ENCODE measurements around the gene PRKAA1. TPM values are rescaled to one million over a fixed set of nuclear protein-coding genes. Genes with fewer than 3 reads are reported as not detected.

PRKAA1 gene
- total and polyA plus RNA-seq, 8 donors = 17.5 to 42.9 (median 30.6) TPM

GRCh38 chr5:40778133-40778532, 20.0 kb downstream of the PRKAA1 start:
- DNase-seq = no peak
- H3K27me3 ChIP-seq = no peaks in the 10 kb centered on the region
- H3K36me3 ChIP-seq = no peaks in the 10 kb centered on the region
- 94 to 97% methylated on average over 1 of the region's 1 CpG for WGBS, 2 donors
- ATAC-seq = no peak
- FAIRE-seq = no peak
- no peaks in the 10 kb centered on the region for H3K9me3 ChIP-seq
- H3K4me1 ChIP-seq = peaks cover 0 to 33% (median 5%) of the 10 kb centered on the region in 3 donors
- no peak for TF ChIP-seq CTCF (IDR thresholded peaks at IDR 0.05)
- intact Hi-C loops (cut with DNase I) = no loop called here
- no peak overlapping the region for H3K4me3 ChIP-seq
- H3K27ac ChIP-seq = no peak overlapping the region

DNA sequence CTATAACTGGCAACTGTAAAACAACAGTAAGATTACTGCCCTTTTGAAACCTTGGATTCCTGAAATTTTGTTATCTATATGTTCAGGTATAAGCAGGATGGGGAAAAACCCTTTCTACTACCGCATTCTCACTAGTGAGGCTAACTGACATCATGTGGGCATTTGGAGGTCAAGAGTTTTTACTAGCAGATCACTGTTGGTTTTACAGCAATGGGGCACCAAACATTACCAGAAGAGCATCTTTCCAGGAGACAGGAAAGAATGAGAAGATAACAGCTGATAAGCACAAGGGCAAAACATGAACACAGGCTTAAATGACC, 21.6 kb downstream of the PRKAA1 start:
- DNase-seq = no peak
- intact Hi-C loops (cut with DNase I) = no loop called here
- H3K27ac ChIP-seq = peak overlapping the region in 2 of 4 donors; percentile 50 to 68
- H3K36me3 ChIP-seq = no peaks in the 10 kb centered on the region
- no peak overlapping the region for H3K4me3 ChIP-seq
- no peak for FAIRE-seq
- no peak for TF ChIP-seq CTCF (IDR thresholded peaks at IDR 0.05)
- no peaks in the 10 kb centered on the region for H3K27me3 ChIP-seq
- H3K4me1 ChIP-seq = peaks cover 0 to 22% (median 0%) of the 10 kb centered on the region in 3 donors
- ATAC-seq = no peak
- WGBS, 2 donors = 91 to 95% methylated on average over 1 of the region's 1 CpG
- no peaks in the 10 kb centered on the region for H3K9me3 ChIP-seq

DNA sequence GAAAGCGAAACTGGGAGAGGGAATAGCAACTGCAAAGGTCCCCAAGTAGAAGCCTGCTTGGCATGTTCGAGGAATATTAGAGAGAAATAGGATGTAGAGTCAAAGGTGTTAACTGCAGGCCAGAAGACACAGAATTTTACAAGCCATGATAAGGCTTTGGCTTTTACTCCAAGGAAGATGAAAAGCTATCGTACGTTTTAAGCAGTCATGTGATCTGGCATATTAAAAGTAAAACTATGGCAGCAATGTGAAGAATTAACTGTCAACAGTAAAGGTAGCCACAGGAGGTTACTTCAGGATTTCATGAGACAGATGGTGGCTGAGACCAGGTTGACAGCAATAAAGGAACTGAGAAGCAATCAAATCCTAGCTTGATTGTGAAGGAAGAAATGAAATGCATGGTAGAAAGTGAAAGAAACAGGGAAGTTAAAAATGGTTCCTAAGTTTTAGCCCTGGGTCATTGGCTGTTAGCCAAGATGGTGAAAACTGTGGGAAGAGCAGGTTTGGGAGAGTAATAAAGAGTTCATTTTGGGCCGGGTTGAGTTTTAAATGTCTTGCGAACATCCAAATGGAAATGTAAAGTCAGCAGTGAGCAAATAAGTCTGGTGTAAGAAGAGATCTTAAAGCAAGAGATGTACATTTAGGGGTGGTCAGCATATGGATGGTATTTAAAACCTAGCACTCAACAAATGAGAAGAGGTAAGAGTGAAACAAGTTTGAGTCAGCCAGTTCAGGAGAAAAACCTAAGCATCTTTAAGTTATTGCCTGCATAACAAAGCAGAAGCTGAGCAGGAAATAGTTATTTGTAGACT, 22.1 kb downstream of the PRKAA1 start:
- no peak for DNase-seq
- Histone ChIP-seq H3K36me3 (peaks cover 0 to 5% (median 0%) of the 10 kb centered on the region in 3 donors), H3K27ac (peak overlapping the region in 2 of 4 donors; percentile 50 to 68), H3K4me3 (no peak overlapping the region), H3K27me3 (no peaks in the 10 kb centered on the region), H3K9me3 (no peaks in the 10 kb centered on the region), H3K4me1 (peaks cover 0 to 22% (median 0%) of the 10 kb centered on the region in 3 donors)
- 67 to 73% methylated on average over 6 of the region's 6 CpGs for WGBS, 2 donors
- TF ChIP-seq CTCF (IDR thresholded peaks at IDR 0.05) = no peak
- ATAC-seq = peak in 3 of 4 donors; percentile 10 to 24 (median 15)
- intact Hi-C loops (cut with DNase I) = no loop called here
- FAIRE-seq = no peak

DNA sequence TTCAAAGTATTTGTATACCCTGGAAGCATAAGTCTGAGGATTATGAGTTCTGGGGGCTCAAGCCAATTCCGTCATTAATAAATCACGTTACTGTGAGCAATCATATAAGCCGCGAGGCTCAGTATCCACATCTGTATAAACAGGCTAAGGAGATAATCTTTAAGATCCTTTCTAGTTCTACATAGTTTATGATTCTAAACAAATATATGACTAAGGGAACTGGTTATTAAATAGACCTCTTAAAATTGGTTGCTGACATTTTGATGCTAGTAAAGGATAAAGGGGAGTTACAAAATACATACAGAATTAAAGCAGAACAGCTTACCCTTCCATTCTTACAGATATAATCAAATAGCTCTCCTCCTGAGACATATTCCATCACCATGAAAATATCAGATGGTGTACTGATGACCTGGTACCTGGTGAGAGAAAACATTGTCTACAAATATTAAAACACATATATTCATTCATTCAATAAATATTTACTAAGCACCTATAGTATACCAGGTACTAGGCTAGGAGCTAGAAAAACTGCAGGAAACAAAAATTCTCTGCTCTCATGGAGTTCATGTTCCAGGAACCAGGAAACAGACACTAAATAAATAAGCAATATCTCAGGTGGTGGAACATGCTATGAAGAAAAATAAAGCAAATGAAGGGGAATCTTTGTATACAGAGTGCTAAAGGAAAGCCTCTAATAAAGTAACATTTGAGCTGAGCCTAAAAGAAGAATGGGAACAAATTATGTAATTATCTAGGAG, 22.9 kb downstream of the PRKAA1 start:
- Histone ChIP-seq H3K9me3 (no peaks in the 10 kb centered on the region), H3K27me3 (no peaks in the 10 kb centered on the region), H3K36me3 (peaks cover 0 to 6% (median 0%) of the 10 kb centered on the region in 3 donors), H3K27ac (peak overlapping the region in 2 of 4 donors; percentile 50 to 68), H3K4me1 (peaks cover 0 to 22% (median 0%) of the 10 kb centered on the region in 3 donors), H3K4me3 (no peak overlapping the region)
- DNase-seq (no peak), ATAC-seq (peak; percentile 38 to 87 (median 73)), FAIRE-seq (no peak)
- WGBS, 2 donors = 64 to 78% methylated on average over 4 of the region's 4 CpGs
- no peak for TF ChIP-seq CTCF (IDR thresholded peaks at IDR 0.05)
- intact Hi-C loops (cut with DNase I) = no loop called here
